ENCODE data around the gene GYG2. TPM values are rescaled to one million over a fixed set of nuclear protein-coding genes. Genes with fewer than 3 reads are reported as not detected.

Gene GYG2
- total and polyA plus RNA-seq, 7 experiments from 2014 or later = not detected

DNA sequence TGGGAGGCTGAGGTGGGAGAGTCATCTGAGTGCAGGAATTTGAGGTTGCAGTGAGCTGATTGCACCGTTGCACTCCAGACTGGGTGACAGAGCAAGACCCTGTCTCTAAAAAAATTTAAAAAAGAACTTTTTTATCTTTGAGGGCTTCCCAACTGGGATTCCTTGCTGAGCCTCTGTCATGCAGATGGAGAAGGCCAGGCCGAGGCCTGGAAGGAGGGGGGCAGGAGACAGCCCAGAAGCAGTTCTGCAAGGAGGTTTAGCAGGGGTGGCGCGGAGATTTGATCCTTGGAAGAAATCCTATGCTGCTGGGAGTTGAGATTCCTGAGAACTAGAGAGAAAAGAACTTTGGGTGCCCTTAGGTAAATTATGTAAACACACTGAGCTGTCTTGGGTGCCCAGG is 102.9 kb downstream of the GYG2 start:
- no peak for DNase-seq
- ChIA-PET POLR2A (no interaction called here), CTCF (no interaction called here)
- Mint-ChIP-seq H3K4me3 (no peak overlapping the region), H3K27me3 (peaks cover 0 to 9% (median 0%) of the 10 kb centered on the region in 5 donors), H3K9me3 (peaks cover 0 to 21% (median 4%) of the 10 kb centered on the region in 11 donors), H3K4me1 (peaks cover 0 to 5% (median 4%) of the 10 kb centered on the region in 7 donors), H3K27ac (no peak overlapping the region), H3K36me3 (peaks cover 0 to 4% (median 0%) of the 10 kb centered on the region in 5 donors)
- H3K36me3 ChIP-seq (ENCODE audit: control insufficient read depth in 2 of 3, insufficient read depth in 3 of 3, low read length in 3 of 3) = no peaks in the 10 kb centered on the region
- intact Hi-C loops (cut with micrococcal nuclease) = no loop called here
- peaks cover 0 to 4% (median 0%) of the 10 kb centered on the region in 3 experiments for H3K9me3 ChIP-seq (ENCODE audit: control insufficient read depth in 2 of 3, low read length in 3 of 3)
- H3K27ac ChIP-seq (ENCODE audit: low read depth, low read length) = no peak overlapping the region
- no peak for ATAC-seq
- no peaks in the 10 kb centered on the region for H3K4me1 ChIP-seq (ENCODE audit: control insufficient read depth in 2 of 2, insufficient read depth in 2 of 2, low read length in 2 of 2)
- H3K27me3 ChIP-seq (ENCODE audit: control insufficient read depth in 2 of 2, insufficient read depth in 2 of 2, low read length in 2 of 2) = no peaks in the 10 kb centered on the region
- H3K4me3 ChIP-seq (ENCODE audit: low read length) = no peak overlapping the region

Other genes starting within 250 kb of the GYG2 start
- 100 to 1,000 TPM; 112 to 293 (median 181) TPM for gene CD99, start 137.6 kb upstream of the GYG2 start, total RNA-seq
- 100 to 1,000 TPM; 151 to 153 TPM for gene CD99, start 137.6 kb upstream of the GYG2 start, polyA plus RNA-seq
- under 1 TPM in 2 of 5 experiments, not detected in 3; 0.22 to 0.71 TPM for gene XG, start 76.9 kb upstream of the GYG2 start, total RNA-seq
- not detected for gene XG, start 76.9 kb upstream of the GYG2 start, polyA plus RNA-seq
- 1 to 10 TPM in 4 of 5 experiments, under 1 TPM in 1; 0.97 to 8.9 (median 2.0) TPM for gene ARSD, start 100.4 kb downstream of the GYG2 start, total RNA-seq
- gene ARSD, start 100.4 kb downstream of the GYG2 start, polyA plus RNA-seq = 1 to 10 TPM; 1.0 to 2.4 TPM
- not detected for gene ARSH, start 177.6 kb downstream of the GYG2 start, total RNA-seq
- gene ARSH, start 177.6 kb downstream of the GYG2 start, polyA plus RNA-seq = not detected
- gene ARSF, start 212.5 kb downstream of the GYG2 start, total RNA-seq = not detected
- not detected for gene ARSF, start 212.5 kb downstream of the GYG2 start, polyA plus RNA-seq